GM18526 (cell line): ENCODE data around the gene CHMP6.

Experiments used
- POLR2A ChIP-seq: IDR thresholded peaks from 3 replicates; pipeline ENCODE4 v1.6.1; 2011; ENCODE audit not compliant: insufficient read length; ENCODE audit errors: extremely low read depth

The CHMP6 gene

DNA sequence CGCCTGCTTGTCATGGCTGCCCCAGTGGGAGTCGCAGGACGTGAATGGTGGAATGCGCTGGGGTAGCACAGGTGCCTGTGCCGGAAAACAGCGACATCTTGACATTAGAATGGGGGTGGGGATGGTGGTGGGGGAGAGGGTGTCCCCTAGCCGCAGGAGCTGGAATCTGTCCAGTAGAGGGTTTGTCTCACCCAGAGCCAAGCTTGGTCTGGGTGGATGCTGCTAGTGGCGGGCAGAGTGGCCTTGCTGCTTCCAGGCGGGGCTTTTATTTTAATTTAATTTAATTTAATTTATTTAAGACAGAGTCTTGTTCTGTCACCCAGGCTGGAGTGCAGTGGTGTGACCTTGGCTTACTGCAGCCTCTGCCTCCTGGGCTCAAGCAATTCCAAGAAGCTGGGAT is 51.0 kb downstream of the CHMP6 start:
- TF ChIP-seq POLR2A: no peak

DNA sequence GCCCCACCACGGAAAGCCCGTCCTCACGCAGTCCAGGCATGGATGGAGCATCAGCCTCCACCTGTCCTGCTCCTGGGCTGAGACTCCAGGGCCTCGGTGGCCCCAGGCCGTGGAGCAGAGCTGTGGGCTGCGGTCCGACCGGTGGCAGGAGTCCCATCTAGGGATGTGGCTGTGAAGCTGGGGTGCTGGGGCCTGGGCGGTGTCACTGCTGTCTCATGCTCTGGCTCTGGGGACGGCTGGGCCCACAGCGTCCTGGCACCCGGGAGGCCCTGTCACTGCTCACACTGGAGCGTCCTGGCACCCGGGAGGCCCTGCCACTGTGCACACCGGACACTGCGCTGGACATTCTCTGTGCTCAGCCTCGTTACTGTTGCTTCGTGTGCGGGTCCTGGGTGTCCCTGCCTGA is 51.7 kb downstream of the CHMP6 start:
- TF ChIP-seq POLR2A: no peak

- no peak for TF ChIP-seq POLR2A
These were observed 52.2 kb downstream of the CHMP6 start for GRCh38 chr17:81043725-81044427.

GRCh38 chr17:81044428-81044763 is 52.8 kb downstream of the CHMP6 start:
- no peak for TF ChIP-seq POLR2A

DNA sequence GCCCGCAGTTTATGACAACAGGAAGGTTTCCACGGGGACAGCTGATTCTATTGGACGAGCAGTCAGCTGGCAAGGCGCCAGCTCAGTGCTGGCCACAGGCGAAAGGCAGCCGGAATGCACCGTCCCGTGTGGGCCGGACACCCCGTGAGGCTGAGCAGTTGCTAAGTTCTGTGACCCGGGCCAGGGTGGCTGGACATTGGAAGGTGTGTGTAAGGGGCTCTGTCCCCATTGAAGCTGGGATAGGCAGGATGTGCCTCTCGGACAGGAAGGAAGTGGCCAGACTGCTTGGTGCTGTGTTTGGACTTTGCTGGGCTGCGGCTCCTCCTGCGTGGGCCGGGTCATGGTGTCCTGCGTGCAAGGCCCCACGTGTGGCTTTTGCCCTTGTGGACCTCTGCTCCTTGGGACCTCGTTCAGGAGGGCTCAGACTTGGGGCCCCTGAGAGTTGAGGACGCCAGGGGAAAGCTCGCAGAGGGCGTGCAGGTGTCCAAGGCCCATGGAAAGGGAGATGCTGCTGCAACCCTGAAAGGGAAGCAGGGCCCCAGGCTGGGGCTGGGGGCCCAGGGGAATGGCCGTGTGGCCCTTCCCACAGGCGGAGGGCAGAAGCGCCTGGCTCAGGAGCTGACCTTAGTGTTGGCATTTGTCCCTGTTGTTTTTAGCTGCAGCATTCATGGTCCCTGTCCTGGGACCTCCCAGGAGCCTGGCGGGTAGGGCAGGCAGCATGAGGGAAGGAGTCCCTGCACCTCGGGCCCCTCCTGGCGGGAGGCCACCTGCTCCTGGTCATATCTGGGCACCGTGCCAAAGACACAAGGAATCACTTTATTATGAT is 53.3 kb downstream of the CHMP6 start:
- TF ChIP-seq POLR2A: no peak

DNA sequence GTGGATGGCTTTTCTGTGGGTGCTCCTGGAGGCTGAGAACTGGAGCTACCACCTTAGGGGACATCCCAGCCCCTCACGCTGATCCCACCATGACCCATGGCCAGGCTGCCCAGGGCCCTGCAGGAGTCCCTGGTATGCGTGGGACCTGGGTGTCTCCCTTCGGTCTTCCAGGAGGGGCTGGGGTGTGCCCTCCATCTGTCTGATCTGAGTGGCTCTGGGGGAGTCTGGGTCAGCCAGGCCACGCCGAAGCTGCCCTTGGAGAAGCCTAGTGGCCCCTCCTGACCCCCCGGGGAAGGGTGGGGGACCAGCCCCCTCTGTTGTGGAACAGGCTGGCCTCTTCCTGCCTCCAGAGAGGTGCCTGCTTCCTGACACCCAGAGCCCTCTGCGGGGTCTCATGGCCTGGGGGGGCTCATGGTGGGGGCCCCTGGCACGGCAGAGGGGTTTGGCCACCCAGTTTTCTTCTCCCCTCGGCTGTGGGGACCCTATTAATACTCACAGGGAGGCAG is 54.0 kb downstream of the CHMP6 start:
- TF ChIP-seq POLR2A: no peak

DNA sequence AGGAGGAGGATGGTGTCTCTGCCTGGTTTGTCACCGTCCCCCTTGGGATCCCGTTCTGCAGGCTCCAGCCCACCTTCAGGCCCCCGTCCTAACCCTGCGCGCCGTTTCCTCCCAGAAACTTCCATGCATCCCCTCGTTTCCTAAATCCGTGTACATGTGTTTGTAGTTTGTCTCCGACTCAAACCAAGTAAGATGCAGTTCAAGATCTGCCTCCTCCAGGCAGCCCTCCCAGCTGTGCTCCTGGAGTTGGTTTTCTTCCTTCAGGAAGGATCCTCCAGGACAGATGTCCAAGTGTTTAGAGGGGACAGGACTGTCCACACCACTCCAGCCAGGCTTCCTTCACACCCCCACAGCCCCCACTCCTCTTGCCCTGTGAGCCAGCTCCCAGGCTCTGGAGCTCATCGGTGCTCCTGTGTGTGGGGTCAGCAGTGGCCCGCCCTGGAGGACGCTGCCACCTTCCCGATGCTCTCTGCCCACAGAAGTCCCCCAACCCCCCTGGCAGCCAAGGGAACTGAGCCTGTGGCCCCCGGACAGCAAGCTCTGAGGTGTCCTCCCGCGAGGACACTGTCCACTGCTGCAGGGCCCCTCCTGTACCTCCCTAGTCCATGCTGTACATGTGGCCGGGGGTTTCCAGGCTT is 54.6 kb downstream of the CHMP6 start:
- TF ChIP-seq POLR2A: no peak

DNA sequence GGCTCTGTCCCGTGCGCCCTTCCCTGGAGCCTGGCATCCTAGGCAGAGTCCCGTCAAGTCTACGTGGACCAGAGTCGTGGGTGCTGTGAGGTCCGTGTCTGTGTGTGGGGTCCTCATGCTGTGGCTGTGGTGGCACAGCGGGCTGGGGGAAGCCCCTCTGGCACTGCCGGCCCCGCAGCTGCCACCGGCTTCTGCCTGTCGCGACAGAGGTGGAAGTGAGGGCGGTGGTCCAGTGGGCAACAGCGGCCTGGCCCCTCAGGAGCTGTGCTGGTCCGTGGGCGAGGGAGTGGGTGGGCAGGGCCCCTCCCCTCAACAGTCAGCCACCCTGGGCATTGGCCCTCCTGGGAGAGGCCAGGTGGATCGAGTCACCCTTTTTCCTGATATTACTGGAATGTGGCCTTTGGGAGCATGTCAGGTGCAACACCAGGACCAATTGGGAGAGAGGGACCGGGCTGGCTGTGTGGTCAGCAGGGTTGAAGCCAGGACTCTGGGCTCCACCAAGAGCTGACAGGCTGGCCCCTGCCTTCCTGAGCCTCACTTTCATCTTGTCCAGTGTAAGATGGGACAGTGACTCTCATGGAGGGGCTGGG is 55.2 kb downstream of the CHMP6 start:
- TF ChIP-seq POLR2A: no peak

- TF ChIP-seq POLR2A: no peak
These were observed 57.3 kb downstream of the CHMP6 start for GRCh38 chr17:81048827-81049371.

DNA sequence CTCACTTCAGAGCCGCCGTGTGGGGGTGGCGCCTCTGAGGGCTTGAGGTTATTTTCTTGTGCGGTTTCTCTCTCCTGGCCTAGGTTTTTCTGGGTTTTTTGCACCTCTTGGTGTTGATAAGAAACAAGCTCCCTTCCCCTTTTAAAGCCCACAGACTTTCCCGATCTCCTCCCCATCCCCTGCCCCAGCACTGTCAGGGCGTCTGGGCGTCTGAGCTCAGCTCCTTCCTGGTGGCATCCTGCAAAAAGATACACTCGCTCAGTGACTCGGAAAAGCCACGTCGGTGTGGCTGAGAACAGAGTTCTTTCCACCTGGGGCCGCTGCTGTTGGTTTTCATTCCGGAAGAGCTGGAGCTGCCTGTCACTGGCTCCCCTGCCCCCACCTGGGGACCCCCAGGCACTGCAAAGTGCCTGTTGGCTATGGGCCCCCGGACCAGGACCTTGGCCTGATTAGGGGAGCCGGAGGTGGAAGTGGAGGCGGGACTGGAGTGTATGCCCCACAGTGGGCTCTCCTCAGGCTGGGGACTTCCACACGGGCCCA is 57.8 kb downstream of the CHMP6 start:
- TF ChIP-seq POLR2A: no peak
